ENCODE data around the gene FOS. TPM values are rescaled to one million over a fixed set of nuclear protein-coding genes. Genes with fewer than 3 reads are reported as not detected.

Gene FOS
- total RNA-seq, 4 donors from 2014 or later: 77.0 to 526 (median 215) TPM

DNA sequence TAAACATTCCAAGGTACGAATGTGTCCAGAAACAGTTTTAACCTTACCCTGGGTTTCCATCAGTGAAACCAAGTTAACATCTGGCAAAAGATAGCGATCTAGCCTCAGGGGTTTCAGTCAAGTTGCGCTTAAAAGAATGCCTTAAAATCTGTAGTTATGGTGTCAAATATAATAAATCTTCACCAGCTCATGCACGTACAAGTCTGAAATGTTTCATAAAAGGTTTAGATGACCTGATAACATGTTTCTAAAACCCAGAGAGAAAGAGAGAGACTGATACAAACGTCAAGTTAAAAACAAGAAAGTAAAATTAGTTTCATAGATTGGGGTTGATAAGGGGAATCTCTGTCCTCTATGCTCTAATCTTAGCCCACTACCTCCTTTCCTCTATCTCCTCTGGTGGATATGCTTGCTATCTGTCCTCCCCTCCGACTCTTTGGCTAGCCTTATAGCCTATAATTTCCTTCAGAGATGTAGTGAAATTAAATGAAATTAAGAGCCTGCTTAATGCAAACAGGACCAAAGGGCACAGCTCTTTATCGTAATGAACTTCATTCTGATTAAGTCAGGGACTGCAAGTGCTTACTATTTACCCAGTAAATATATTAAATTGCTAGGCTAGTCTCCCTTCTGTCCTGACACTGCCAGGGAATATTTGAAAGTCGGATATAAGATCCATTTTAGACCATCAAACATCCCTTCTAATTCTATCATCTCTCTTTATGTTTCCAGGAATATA is 18.4 kb upstream of the FOS start:
- TF ChIP-seq CTCF (IDR thresholded peaks at IDR 0.05; ENCODE audit: low read depth): no peak

DNA sequence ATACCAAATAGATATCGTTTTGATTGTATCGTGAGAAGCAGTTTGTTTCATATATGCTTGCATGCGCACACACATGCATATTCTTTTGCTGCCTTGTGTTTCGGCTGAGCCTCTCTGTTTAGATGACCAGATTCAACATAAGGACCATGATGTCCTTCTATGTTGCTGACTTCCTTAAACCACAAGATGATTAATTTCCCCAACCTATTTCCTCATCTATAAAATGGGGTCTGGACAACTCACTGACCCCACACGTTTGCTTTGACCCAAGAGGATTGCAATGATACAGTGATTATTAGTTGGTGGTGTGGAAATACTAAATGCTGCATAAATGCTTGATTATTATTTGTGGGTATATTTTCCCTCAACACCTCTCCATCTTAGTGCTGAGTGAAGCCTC is 16.8 kb upstream of the FOS start:
- no peak for TF ChIP-seq CTCF (IDR thresholded peaks at IDR 0.05; ENCODE audit: low read depth)

- TF ChIP-seq CTCF (IDR thresholded peaks at IDR 0.05; ENCODE audit: low read depth): no peak
Observed at GRCh38 chr14:75262641-75263040, 16.0 kb upstream of the FOS start.

- TF ChIP-seq CTCF (IDR thresholded peaks at IDR 0.05; ENCODE audit: low read depth): no peak
Observed at GRCh38 chr14:75264036-75264435, 14.6 kb upstream of the FOS start.

DNA sequence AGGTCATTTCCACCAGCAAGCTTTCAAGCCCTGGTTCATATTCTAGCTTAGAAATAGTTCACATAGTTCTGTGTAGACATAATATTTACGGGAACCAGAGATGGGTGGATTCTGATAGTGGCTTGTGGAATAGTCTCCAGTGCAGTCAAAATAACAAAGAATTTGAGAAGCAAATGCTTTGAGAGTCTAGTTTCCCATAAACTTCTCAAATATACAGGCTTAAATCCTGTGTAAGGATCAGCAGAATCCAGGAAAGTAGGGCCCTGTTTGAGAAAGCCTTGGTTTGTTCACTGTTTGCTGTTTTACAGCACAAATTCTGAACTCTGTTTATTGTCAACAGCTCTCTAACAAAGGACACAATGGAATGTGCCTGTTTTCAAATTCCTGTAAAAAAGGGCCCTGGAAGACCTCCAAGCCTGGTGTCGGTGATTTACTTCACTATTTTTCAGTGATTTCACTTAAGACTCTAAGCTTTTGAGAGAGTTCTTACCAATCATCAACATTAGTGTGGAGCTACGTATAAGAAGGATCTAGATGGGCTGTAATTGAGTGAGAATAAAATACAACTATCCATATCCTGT is 11.4 kb upstream of the FOS start:
- TF ChIP-seq CTCF (IDR thresholded peaks at IDR 0.05; ENCODE audit: low read depth): no peak

DNA sequence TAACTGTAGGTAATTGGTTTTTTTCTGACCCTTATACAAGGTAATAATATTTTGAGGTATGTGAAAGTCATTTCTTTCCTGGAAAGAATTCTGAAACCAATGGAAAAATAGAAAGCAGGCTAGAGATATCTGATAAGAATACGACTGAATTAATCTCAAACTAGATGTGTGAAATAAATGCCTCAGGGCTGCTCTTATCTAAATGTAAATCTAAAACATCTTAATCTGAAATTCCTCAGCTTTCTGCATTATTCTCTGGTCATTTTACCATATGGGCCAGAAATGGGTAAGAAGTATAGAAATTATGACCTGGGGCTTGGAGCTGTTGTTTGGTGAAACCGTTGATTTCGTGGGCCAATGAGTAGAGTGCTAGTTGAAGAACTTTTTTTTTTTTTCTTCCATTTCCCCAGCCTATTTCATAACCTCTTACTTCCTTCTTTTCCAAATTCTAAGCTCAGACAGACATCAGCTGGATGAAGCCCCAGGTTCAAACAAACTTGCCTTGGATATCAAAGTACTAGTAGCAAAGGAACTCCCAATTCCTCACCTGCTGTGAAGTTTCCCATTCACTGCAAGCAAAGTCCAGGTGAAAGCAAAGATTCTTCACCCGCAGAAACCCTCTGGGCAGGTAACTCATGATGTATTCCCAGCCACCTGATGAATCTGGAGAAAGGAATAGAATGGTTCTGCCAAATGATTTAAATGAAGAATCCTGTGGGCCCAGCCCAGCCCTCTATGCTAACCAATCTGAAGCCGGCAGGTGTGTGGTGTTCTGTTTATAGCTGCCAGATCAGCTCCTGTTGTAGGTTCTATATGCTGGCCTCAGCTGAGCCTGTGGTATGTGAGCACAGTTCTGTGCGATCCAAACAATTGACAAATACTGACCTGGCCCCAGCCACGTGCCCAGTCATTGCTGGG is 9.7 kb upstream of the FOS start:
- TF ChIP-seq CTCF (IDR thresholded peaks at IDR 0.05; ENCODE audit: low read depth): no peak

DNA sequence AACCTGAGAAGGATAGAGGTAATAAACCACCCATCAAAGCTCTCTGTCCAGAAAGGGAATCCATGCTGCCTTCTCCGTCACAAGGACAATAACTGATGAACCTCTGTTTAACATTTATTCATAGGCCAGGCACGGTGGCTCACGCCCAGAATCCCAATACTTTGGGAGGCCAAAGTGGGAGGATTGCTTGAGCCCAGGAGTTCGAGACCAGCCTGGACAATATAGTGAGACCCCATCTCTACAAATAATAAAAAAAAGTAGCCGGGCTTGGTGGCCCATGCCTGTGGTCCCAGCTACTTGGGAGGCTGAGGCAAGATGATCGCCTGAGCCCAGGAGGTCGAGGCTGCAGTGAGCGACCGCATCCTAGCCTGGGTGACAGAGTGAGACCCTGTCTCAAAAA is 7.1 kb upstream of the FOS start:
- no peak for TF ChIP-seq CTCF (IDR thresholded peaks at IDR 0.05; ENCODE audit: low read depth)
